ENCODE measurements around the gene FLT3LG.
A peak's percentile ranks its signal among the peaks of the same experiment; 100 is the strongest.

FLT3LG gene

GRCh38 chr19:49489601-49490167 lies 15.7 kb downstream of the FLT3LG start:
- no peak for DNase-seq

GRCh38 chr19:49490287-49491029 lies 16.4 kb downstream of the FLT3LG start:
- DNase-seq = no peak

DNA sequence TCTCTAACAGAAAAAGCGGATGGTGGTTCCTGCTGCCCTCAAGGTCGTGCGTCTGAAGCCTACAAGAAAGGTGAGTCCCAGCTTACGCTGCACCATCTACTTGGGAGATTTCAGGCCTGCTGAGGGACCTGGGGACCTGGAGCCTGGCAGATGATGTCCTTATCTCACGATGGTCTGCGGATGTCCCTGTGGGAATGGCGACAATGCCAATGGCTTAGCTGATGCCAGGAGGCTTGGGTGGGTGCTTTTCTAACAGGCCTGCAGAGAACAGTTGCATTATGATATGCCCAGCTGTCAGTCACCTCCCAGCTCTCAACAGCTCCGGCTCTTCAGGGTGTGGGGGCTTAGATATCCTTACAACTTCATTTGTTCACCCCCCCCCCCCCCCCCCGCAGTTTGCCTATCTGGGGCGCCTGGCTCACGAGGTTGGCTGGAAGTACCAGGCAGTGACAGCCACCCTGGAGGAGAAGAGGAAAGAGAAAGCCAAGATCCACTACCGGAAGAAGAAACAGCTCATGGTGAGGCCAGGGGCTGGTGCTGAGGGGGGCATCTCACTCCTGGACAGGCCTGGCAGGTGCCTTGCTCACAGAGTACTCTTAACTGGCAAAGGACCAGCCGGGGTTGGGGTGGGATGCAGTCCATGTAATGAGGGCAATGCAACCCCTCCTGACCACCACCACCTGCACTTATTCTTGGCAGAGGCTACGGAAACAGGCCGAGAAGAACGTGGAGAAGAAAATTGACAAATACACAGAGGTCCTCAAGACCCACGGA lies 17.2 kb downstream of the FLT3LG start:
- no peak for DNase-seq

GRCh38 chr19:49491804-49492572 lies 18.0 kb downstream of the FLT3LG start:
- DNase-seq = no peak

DNA sequence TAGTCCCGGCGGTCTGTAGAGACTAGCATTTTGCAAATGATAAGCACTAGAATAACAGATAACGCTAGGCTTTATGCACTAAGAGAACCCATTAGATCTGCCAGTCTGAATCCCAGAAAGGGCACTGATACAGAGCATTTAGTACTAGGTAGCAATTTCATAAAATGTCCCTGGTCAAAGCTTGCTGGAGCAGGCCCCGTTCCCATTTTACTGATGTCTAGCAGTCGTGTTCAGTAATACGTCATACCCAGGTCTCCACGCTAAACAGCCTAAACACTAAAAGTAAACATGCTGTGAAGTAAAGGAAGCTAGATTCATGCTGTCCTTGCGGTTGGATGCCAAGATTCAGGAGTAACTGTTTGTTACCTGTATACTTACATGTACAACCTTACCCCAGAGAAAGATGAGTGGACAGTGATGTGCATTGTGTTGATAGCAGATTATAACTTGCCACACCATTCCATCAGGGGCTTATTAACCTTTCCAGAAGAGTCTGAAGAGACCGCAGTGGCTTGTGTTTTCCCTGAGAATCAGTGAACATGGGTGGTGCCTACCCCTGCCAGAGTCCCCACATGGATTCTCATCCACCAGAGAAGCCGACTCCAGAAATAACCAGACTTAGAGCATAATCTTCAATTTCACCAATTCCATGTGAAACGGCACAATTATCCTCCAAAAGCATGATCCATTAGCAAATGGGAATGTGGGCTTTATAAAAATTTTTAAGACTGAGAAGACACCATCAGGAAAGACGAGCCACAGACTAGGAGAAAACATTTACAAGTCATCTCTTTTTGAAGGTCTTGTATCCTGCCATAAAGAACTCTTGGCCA lies 18.8 kb downstream of the FLT3LG start:
- DNase-seq = no peak

DNA sequence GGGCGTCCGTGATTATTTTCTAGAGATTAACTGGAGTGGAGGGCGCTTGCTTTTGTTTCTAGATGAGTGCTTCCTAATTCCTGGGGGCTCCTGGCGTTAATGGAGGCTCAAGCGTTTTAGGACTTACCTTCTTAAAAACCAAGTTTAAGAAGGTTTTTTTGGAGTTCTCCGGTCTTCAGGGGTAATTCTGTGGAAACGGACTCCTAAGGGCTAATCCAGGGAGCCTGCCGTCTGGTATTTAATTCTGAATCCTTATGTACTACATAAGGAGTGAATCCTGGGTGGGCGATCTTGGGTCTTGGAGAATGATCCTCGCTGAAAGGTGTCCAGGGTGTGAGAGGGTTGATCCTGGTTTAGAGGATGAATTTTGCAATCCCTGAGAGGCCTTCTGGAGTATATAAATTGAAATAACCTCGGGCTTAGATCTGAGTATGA lies 22.6 kb downstream of the FLT3LG start:
- DNase-seq = no peak

GRCh38 chr19:49497047-49497788 lies 23.2 kb downstream of the FLT3LG start:
- DNase-seq = no peak

DNA sequence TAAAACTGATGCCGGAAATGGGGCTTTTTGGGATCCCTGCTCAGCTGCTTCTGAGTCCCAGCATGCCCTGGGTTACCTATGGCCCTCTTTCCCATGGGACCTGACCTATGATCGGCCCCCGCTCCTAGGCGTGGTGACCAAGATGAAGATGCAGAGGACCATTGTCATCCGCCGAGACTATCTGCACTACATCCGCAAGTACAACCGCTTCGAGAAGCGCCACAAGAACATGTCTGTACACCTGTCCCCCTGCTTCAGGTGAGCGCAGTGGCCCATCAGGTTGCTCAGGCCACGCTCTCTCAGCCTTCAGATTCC lies 23.7 kb downstream of the FLT3LG start:
- DNase-seq = no peak

GRCh38 chr19:49498475-49498874 lies 24.5 kb downstream of the FLT3LG start:
- no peak for DNase-seq

DNA sequence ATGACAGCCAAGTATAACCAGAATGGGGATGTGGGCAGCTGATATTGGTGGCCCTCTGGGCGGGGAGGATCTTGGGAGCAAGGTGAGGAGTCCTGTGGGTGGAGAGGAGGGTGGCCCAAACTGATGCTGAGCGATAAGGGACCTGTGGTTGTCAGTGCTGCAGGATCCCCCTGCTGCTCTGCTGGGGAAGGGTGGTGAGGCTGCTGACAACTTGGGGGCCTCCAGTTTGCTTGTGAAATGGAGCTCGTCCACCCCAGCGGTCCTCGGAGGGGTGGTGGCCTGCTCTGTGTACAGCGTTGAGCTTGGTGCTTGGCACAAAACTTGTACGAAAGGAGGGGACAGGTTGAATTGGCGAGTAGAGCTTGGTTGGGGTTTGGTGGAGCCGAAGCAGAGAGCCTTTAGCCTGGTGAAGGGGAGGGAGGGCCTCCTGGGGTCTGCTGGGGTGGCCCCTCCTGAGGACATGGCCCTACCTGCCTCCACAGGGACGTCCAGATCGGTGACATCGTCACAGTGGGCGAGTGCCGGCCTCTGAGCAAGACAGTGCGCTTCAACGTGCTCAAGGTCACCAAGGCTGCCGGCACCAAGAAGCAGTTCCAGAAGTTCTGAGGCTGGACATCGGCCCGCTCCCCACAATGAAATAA lies 25.1 kb downstream of the FLT3LG start:
- DNase-seq = no peak

DNA sequence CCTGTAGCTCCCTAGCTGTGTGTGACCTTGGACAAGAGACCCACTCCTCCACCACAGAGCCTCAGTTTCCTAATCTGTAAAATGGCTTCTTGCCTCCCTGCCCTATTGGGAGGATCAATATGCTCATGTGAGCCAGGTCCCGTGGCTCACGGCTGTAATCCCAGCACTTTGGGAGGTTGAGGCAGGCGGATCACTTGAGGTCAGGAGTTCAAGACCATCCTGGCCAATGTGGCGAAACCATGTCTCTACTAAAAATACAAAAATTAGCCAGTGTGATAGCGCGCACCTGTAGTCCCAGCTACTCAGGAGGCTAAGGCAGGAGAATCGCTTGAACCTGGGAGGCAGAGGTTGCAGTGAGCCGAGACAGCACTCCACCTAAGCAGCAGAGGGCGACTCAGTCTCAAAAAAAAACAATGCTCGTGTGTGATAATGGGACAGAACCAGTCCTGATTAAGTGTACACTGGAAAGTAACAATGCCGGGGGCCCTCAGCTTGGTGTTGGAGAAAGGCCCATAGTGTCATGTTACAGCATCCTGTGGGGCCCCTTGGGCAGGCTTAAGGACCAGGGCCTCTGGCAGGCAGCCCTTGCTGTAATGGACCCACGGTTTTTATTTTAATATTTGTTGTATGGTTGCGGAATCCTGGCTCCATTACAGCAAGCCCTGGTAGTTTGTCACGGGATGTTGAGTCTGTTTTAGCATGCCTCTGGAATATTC lies 29.0 kb downstream of the FLT3LG start:
- peak; percentile 32 for DNase-seq

- no peak for DNase-seq
Observed at GRCh38 chr19:49503582-49503962, 29.6 kb downstream of the FLT3LG start.

DNA sequence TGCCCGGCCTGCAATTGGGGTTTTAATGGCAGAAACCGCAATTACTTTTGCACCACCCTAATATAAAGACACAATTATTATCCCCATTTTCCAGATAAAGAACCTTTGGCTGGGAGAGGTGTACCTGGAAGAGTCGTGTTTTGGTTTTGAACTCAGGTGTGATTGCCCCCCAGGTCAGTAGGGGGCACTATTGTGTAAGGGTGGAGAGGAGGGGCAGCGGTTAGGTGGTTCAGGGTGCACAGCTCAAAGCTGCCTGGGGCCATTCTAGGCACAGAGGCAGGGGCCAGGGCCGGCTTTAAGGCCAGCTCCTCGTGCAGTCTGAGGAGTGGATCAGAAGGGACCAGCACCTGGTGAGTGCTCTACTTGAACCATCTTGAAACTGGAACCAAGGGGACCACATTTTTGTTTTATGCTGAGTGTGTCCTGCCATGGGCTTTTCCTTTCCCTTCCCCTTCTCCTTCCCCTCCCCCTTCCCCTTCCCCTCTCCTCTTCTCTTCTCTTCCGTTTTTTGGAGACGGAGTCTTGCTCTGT lies 32.6 kb downstream of the FLT3LG start:
- peak; percentile 37 for DNase-seq

DNA sequence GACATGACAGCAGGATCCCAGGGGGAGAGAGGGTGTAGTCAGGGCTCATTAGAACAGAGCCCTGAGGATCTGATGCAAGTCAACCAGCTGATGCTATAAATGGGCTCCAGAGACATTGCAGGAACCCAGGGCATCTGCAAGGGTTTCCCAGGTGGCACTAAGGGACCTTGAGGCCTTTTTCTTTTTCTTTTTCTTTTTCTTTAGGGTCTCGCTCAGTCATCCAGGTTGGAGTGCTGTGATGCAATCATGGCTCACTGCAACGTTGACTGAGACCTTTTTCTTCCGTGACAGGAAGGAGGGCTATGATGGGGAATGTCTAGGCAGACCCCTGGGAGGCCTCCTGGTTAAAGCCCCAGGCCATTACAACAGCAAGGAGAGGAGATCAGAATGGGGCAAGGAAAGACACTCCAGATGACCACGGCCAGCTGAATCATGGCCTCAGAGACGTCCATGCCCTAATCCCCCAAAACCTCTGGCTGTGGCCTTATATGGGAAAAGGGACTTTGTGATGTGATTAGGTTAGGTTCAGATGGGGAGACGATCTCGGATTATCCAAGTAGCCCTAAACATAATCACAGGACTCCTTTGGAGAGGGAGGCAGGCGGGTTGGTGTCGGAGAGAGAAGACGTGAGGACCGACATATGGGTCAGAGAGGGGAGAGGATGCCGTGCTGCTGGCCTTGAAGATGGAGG lies 33.9 kb downstream of the FLT3LG start:
- no peak for DNase-seq

- DNase-seq = no peak
Observed at GRCh38 chr19:49512970-49513745, 39.1 kb downstream of the FLT3LG start.

- DNase-seq = no peak
Observed at GRCh38 chr19:49513746-49514118, 39.7 kb downstream of the FLT3LG start.

DNA sequence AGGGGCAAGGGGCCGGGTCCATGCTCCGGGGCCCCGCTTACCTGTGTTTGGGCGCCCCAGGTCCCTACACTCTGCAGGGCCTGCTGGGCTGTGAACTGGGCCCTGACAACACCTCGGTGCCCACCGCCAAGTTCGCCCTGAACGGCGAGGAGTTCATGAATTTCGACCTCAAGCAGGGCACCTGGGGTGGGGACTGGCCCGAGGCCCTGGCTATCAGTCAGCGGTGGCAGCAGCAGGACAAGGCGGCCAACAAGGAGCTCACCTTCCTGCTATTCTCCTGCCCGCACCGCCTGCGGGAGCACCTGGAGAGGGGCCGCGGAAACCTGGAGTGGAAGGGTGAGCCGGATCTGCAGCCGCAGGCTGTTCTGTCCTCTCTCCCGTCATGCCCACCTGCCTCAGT lies 40.1 kb downstream of the FLT3LG start:
- no peak for DNase-seq

DNA sequence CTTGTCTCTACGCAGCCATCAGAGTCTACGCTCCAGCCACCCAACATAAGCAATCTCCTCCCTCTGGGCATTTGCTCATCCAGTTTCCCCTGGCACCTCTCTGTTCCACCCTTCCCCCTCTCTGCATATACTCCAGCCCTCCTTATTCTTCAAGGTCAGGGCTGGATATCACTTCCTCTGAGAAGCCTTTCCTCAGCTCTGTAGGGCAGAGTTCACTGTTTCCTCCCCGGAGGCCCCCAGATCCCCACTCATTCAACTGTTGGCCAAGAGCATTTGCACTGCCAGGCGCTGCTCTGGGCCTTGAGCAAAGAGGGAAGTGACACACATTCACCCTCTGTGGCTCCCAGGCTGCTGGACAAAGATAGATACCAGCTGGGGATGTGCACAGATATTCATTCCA lies 41.8 kb downstream of the FLT3LG start:
- no peak for DNase-seq

- DNase-seq = no peak
Observed at GRCh38 chr19:49518033-49518432, 44.0 kb downstream of the FLT3LG start.

Measured in SHP77 treated with DMSO at 0.1 percent for 48 hours (cell line).